WTC11 (cell line): Measurements from ENCODE around the gene SLC38A10. TPM values are rescaled to one million over a fixed set of nuclear protein-coding genes. Genes with fewer than 3 reads are reported as not detected.

Source experiments
- ATAC-seq: fragments of 200-7000 bp; cut with Tn5 transposase; 2 replicates; pipeline ENCODE4 v1.10.0; 2021; ENCODE audit warnings: mild to moderate bottlenecking, moderate library complexity
- CTCF ChIA-PET: fragments of 300-600 bp; sonication (Branson Sonifier 250); formaldehyde crosslinking; loops from one replicate; lab custom pipeline; 2021; ENCODE audit warnings: antibody characterized with exemption; lab: Charles Lee
- POLR2A ChIA-PET: fragments of 350-600 bp; sonication (Branson Sonifier 250); formaldehyde crosslinking; loops from one replicate; lab custom pipeline; 2021; ENCODE audit warnings: antibody characterized with exemption; lab: Charles Lee
- DNase-seq: peaks from one replicate; pipeline ENCODE4 v3.0.0; 2021; ENCODE audit warnings: low spot score
- H3K27ac Mint-ChIP-seq: 2 replicates; pipeline ENCODE4 v1.8.0; 2021; ENCODE audit warnings: mixed read lengths
- H3K27me3 Mint-ChIP-seq: 2 replicates; pipeline ENCODE4 v1.8.0; 2021; ENCODE audit warnings: low read depth, mild to moderate bottlenecking, moderate library complexity, mixed read lengths
- H3K36me3 Mint-ChIP-seq: 2 replicates; pipeline ENCODE4 v1.8.0; 2021; ENCODE audit warnings: mixed read lengths
- H3K4me1 Mint-ChIP-seq: 2 replicates; pipeline ENCODE4 v1.8.0; 2022; ENCODE audit warnings: mixed read lengths
- H3K4me3 Mint-ChIP-seq: 2 replicates; pipeline ENCODE4 v1.8.0; 2021; ENCODE audit warnings: mild to moderate bottlenecking, moderate library complexity, mixed read lengths
- H3K9me3 Mint-ChIP-seq: 2 replicates; pipeline ENCODE4 v1.8.0; 2021; ENCODE audit warnings: mixed read lengths
- ATF6 ChIP-seq: sonication (generic); formaldehyde crosslinking; IDR thresholded peaks from 2 replicates; pipeline ENCODE4 v1.8.1; 2023; ENCODE audit warnings: mild to moderate bottlenecking, missing genetic modification reagents
- ERG ChIP-seq: fragments of 250-450 bp; sonication (Bioruptor Pico); IDR thresholded peaks from 2 replicates; pipeline ENCODE4 v1.8.0; 2021; ENCODE audit warnings: mild to moderate bottlenecking
- FOXP1 ChIP-seq: sonication (generic); formaldehyde crosslinking; IDR thresholded peaks from 2 replicates; pipeline ENCODE4 v1.8.0; 2022; ENCODE audit warnings: missing genetic modification reagents, mild to moderate bottlenecking, moderate library complexity, borderline replicate concordance
- GTF2I ChIP-seq: fragments of 250-450 bp; sonication (Bioruptor Pico); conservative IDR thresholded peaks from 2 replicates; pipeline ENCODE4 v1.4.0; 2021; ENCODE audit warnings: mild to moderate bottlenecking
- IRF1 ChIP-seq: sonication (generic); formaldehyde crosslinking; IDR thresholded peaks from 2 replicates; pipeline ENCODE4 v1.8.0; 2023; ENCODE audit warnings: missing genetic modification reagents
- IRF2 ChIP-seq: sonication (generic); formaldehyde crosslinking; IDR thresholded peaks from 2 replicates; pipeline ENCODE4 v1.8.0; 2022; ENCODE audit warnings: low read depth, missing genetic modification reagents, borderline replicate concordance
- JAZF1 ChIP-seq: fragments of 250-450 bp; sonication (Bioruptor Pico); IDR thresholded peaks from 2 replicates; pipeline ENCODE4 v1.9.0; 2021; ENCODE audit warnings: moderate library complexity, mild to moderate bottlenecking, inconsistent platforms
- KAT7 ChIP-seq: sonication (generic); formaldehyde crosslinking; IDR thresholded peaks from 2 replicates; pipeline ENCODE4 v1.8.1; 2023; ENCODE audit warnings: missing genetic modification reagents, mild to moderate bottlenecking, borderline replicate concordance
- NFYB ChIP-seq: sonication (generic); formaldehyde crosslinking; conservative IDR thresholded peaks from 2 replicates; pipeline ENCODE4 v1.8.0; 2022; ENCODE audit warnings: low read depth, missing genetic modification reagents
- NR3C1 ChIP-seq: sonication (generic); formaldehyde crosslinking; conservative IDR thresholded peaks from 2 replicates; pipeline ENCODE4 v1.8.1; 2023; ENCODE audit warnings: low read depth, mild to moderate bottlenecking, missing genetic modification reagents
- PRDM15 ChIP-seq: sonication (generic); formaldehyde crosslinking; IDR thresholded peaks from 2 replicates; pipeline ENCODE4 v1.8.0; 2022; ENCODE audit warnings: missing genetic modification reagents
- ZBTB43 ChIP-seq: sonication (generic); formaldehyde crosslinking; IDR thresholded peaks from 2 replicates; pipeline ENCODE4 v1.8.1; 2023; ENCODE audit warnings: mild to moderate bottlenecking, missing genetic modification reagents
- ZNF396 ChIP-seq: fragments of 250-450 bp; sonication (Bioruptor Pico); IDR thresholded peaks from 2 replicates; pipeline ENCODE4 v1.8.0; 2021; ENCODE audit warnings: mild to moderate bottlenecking, moderate library complexity, borderline replicate concordance
- ZNF425 ChIP-seq: fragments of 250-450 bp; sonication (Bioruptor Pico); conservative IDR thresholded peaks from 2 replicates; pipeline ENCODE4 v1.9.0; 2021; ENCODE audit warnings: mild to moderate bottlenecking
- ZNF512 ChIP-seq: sonication (generic); formaldehyde crosslinking; IDR thresholded peaks from 2 replicates; pipeline ENCODE4 v1.8.1; 2022; ENCODE audit warnings: missing genetic modification reagents, borderline replicate concordance
- ZNF532 ChIP-seq: fragments of 250-450 bp; sonication (Bioruptor Pico); IDR thresholded peaks from 2 replicates; pipeline ENCODE4 v1.9.0; 2021; ENCODE audit warnings: mild to moderate bottlenecking, borderline replicate concordance
- ZNF671 ChIP-seq: fragments of 250-450 bp; sonication (Bioruptor Pico); IDR thresholded peaks from 2 replicates; pipeline ENCODE4 v1.8.0; 2021; ENCODE audit warnings: mild to moderate bottlenecking
- total RNA-seq: library from RNA; stranded (reverse); gene quantifications from 3 replicates; pipeline ENCODE4 v1.2.3, GENCODE V29; 2021

SLC38A10 gene
- total RNA-seq, 1 experiment from 2014 or later: 47.0 TPM

GRCh38 chr17:81302861-81303333 lies 7.8 kb upstream of the SLC38A10 start:
- no peak for DNase-seq
- Mint-ChIP-seq H3K4me1 (no peaks in the 10 kb centered on the region), H3K4me3 (no peak overlapping the region), H3K36me3 (no peaks in the 10 kb centered on the region), H3K27ac (no peak overlapping the region), H3K27me3 (no peaks in the 10 kb centered on the region), H3K9me3 (peaks cover 3% of the 10 kb centered on the region)
- ChIA-PET POLR2A (no interaction called here), CTCF (interaction anchor here (0.7 to 1.5 kb wide), 4 partner anchors 8 to 182 kb away, joined by 3 to 7 read pairs (median 4); partner anchors contain the start of gene SLC38A10)
- no peak for TF ChIP-seq ZNF512 (CRISPR knock-in tag)
- TF ChIP-seq ZNF396: no peak
- TF ChIP-seq KAT7 (CRISPR knock-in tag): no peak
- no peak for TF ChIP-seq ZBTB43 (CRISPR knock-in tag)
- ATAC-seq: peak; percentile 26; the same call in 1 of the 2 replicates

- DNase-seq: no peak
- H3K4me3 Mint-ChIP-seq: no peak overlapping the region
- H3K36me3 Mint-ChIP-seq: no peaks in the 10 kb centered on the region
- ChIA-PET POLR2A (no interaction called here), CTCF (interaction anchor here (1.0 to 1.7 kb wide), 3 partner anchors 7 to 11 kb away, joined by 4 to 7 read pairs (median 5); partner anchors contain the start of gene SLC38A10)
- ATAC-seq: no peak
- no peaks in the 10 kb centered on the region for H3K9me3 Mint-ChIP-seq
- no peak overlapping the region for H3K27ac Mint-ChIP-seq
- H3K27me3 Mint-ChIP-seq: no peaks in the 10 kb centered on the region
- H3K4me1 Mint-ChIP-seq: no peaks in the 10 kb centered on the region
- TF ChIP-seq ERG (CRISPR knock-in tag) (no peak), IRF2 (no peak), IRF1 (CRISPR knock-in tag) (no peak), NR3C1 (CRISPR knock-in tag) (no peak), FOXP1 (no peak), ZNF671 (CRISPR knock-in tag) (no peak), JAZF1 (CRISPR knock-in tag) (no peak), ZNF425 (CRISPR knock-in tag) (no peak), PRDM15 (CRISPR knock-in tag) (no peak), GTF2I (CRISPR knock-in tag) (no peak), ATF6 (no peak), ZNF532 (CRISPR knock-in tag) (no peak), NFYB (CRISPR knock-in tag) (no peak)
Observed at GRCh38 chr17:81302324-81302723, 7.2 kb upstream of the SLC38A10 start.
